ENCODE data around the gene INPP5A. TPM values are rescaled to one million over a fixed set of nuclear protein-coding genes. Genes with fewer than 3 reads are reported as not detected.

Gene INPP5A
- total RNA-seq, 1 experiment from 2014 or later: 12.3 TPM

DNA sequence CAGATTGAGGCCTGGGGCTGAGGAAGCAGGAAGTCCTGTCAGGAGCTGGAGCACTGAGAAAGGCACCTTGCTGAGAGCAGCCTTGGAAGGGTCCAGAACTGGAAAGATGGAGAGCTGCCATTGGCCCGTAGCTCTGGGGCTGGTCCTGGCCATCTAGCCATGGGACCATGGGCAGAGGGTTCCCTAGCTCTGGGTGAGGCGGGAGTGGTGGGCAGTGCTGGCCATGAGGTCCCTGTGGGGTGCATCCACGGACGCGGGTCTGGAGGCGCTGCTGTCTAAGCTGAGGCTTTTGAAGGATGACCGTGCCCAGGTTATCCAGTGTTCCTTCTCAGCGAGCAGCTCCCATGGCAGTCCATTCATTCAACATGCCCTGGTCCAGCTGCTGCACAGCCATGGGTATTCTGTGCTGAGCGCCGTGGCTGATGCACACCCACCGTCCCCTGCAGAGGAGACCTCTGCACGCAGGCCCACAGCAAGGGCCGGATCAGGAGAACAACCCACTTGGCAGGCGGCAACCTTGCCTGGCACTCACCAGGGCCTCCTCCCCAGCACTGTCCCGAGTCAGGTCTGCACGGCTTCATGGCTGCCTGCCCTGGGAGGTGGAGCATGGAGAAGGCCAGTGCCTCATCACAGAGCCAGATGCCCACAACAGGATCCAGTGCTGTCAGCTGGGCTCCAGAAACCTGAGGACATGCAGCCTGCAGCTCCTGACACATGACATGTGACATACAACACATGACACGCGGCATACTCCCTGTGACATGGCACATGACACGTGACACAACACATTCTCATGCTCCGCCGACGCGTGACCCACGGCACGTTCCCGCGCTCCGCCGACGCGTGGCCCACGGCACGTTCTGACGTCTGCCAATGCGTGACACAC lies 121.9 kb downstream of the INPP5A start:
- no peak overlapping the region for H3K4me2 ChIP-seq (ENCODE audit: low read length)
- no peak overlapping the region for H3K27ac ChIP-seq (ENCODE audit: low read depth, low read length)
- no peaks in the 10 kb centered on the region for H3K9me2 ChIP-seq (ENCODE audit: insufficient read depth)
- intact Hi-C loops (cut with micrococcal nuclease): no loop called here
- ChIA-PET CTCF (no interaction called here), RAD21 (ENCODE audit: low non-redundant PET in 1 of 2, low total read pairs in 2 of 2, uncharacterized antibody in 2 of 2, unreplicated experiment in 2 of 2) (no interaction called here), POLR2A (no interaction called here)
- no peak overlapping the region for H2AFZ ChIP-seq (ENCODE audit: low read depth, low read length, poor library complexity, severe bottlenecking)
- no peaks in the 10 kb centered on the region for H3K4me1 ChIP-seq (ENCODE audit: control insufficient read depth in 1 of 2, insufficient read depth in 2 of 2, low read length in 2 of 2)
- H4K20me1 ChIP-seq (ENCODE audit: insufficient read depth): no peaks in the 10 kb centered on the region
- no peaks in the 10 kb centered on the region for H3K9me3 ChIP-seq (ENCODE audit: control insufficient read depth in 1 of 2, insufficient read depth in 1 of 2, low read depth in 1 of 2, low read length in 2 of 2)
- H3K36me3 ChIP-seq (ENCODE audit: control insufficient read depth in 1 of 2, insufficient read depth in 2 of 2, low read length in 2 of 2): no peaks in the 10 kb centered on the region
- no peaks in the 10 kb centered on the region for H3K27me3 ChIP-seq (ENCODE audit: insufficient read depth, low read length)
- no peak overlapping the region for H3K4me3 ChIP-seq (replicated peaks in 1 of 2; ENCODE audit: low read depth in 1 of 2, low read length in 2 of 2)
- no peak for ATAC-seq
- no peak for DNase-seq (ENCODE audit: low read depth, low spot score)
- no peak overlapping the region for H3K9ac ChIP-seq (ENCODE audit: low read length)
- no peaks in the 10 kb centered on the region for H3K79me2 ChIP-seq (ENCODE audit: insufficient read depth, low read length)
- no peak for TF ChIP-seq REST (IDR thresholded peaks at IDR 0.05; ENCODE audit: low read depth)
- no peak for TF ChIP-seq MAX (IDR thresholded peaks at IDR 0.05)
- TF ChIP-seq SIN3A (IDR thresholded peaks at IDR 0.05; ENCODE audit: low read depth): no peak
- no peak for TF ChIP-seq ZBTB33 (IDR thresholded peaks at IDR 0.05; ENCODE audit: extremely low read depth, insufficient replicate concordance, low read length)
- no peak for TF ChIP-seq SP1 (IDR thresholded peaks at IDR 0.05; ENCODE audit: low read depth)
- no peak for TF ChIP-seq ZFX (IDR thresholded peaks at IDR 0.05)
- TF ChIP-seq, protein P1, sequence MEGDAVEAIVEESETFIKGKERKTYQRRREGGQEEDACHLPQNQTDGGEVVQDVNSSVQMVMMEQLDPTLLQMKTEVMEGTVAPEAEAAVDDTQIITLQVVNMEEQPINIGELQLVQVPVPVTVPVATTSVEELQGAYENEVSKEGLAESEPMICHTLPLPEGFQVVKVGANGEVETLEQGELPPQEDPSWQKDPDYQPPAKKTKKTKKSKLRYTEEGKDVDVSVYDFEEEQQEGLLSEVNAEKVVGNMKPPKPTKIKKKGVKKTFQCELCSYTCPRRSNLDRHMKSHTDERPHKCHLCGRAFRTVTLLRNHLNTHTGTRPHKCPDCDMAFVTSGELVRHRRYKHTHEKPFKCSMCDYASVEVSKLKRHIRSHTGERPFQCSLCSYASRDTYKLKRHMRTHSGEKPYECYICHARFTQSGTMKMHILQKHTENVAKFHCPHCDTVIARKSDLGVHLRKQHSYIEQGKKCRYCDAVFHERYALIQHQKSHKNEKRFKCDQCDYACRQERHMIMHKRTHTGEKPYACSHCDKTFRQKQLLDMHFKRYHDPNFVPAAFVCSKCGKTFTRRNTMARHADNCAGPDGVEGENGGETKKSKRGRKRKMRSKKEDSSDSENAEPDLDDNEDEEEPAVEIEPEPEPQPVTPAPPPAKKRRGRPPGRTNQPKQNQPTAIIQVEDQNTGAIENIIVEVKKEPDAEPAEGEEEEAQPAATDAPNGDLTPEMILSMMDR (IDR thresholded peaks at IDR 0.05 in 2 of 3, conservative IDR thresholded peaks at IDR 0.05 in 1 of 3; ENCODE audit: borderline replicate concordance in 1 of 3, insufficient read depth in 1 of 3, low read depth in 2 of 3, low read length in 2 of 3): no peak
- no peak for TF ChIP-seq EZH2 (IDR thresholded peaks at IDR 0.05)
- no peak for TF ChIP-seq ELF1 (IDR thresholded peaks at IDR 0.05; ENCODE audit: borderline replicate concordance, low read depth)
- no peak for TF ChIP-seq POLR2A (IDR thresholded peaks at IDR 0.05; ENCODE audit: borderline replicate concordance, extremely low read depth, insufficient read depth, insufficient read length)
- TF ChIP-seq RAD21 (IDR thresholded peaks at IDR 0.05; ENCODE audit: low read depth): no peak
- no peak for TF ChIP-seq CEBPB (IDR thresholded peaks at IDR 0.05; ENCODE audit: low read depth)
- TF ChIP-seq CBX3 (IDR thresholded peaks at IDR 0.05; ENCODE audit: low read depth): no peak
- TF ChIP-seq ZNF274 (IDR thresholded peaks at IDR 0.05; ENCODE audit: low read depth, low read length): no peak
- TF ChIP-seq SRF (IDR thresholded peaks at IDR 0.05; ENCODE audit: low read depth): no peak
- TF ChIP-seq ATF3 (IDR thresholded peaks at IDR 0.05): no peak
- BruUV-seq (replicated peaks): no TSS peak
